HG02571 (cell line): ENCODE measurements around the gene EIF2B1.
"Not testable (repeated sequence)": the region's sequence is repeated elsewhere in the genome, so short reads cannot be mapped to it uniquely, and the experiment has no call there.

ENCODE experiments used
- ATAC-seq: cut with Tn5 transposase; IDR thresholded peaks from one replicate; pipeline ENCODE4 v1.9.1; 2021; ENCODE audit warnings: mild to moderate bottlenecking, moderate library complexity; ENCODE audit not compliant: unreplicated experiment

Gene EIF2B1

GRCh38 chr12:123621101-123621500 is 12.4 kb downstream of the EIF2B1 start:
- no peak for ATAC-seq

DNA sequence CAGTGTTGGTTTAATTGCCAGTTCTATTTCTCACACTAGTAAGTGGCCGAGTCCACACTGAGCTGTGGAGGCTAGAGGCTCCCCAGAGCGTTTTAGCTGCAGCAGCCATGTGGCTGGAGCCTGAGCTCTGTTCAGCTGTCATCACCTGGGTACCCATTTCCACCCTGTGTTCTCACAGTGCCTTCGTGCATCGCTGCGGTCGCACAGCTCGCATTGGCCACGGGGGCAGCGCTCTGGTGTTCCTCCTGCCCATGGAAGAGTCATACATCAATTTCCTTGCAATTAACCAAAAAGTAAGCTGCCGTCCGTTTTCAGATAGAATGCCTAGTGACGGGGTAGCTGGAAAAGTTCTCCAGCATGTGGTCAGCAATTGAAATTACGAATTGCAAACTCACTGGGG is 15.9 kb downstream of the EIF2B1 start:
- no peak for ATAC-seq

GRCh38 chr12:123617144-123617543 is 16.3 kb downstream of the EIF2B1 start:
- ATAC-seq, result no peak

DNA sequence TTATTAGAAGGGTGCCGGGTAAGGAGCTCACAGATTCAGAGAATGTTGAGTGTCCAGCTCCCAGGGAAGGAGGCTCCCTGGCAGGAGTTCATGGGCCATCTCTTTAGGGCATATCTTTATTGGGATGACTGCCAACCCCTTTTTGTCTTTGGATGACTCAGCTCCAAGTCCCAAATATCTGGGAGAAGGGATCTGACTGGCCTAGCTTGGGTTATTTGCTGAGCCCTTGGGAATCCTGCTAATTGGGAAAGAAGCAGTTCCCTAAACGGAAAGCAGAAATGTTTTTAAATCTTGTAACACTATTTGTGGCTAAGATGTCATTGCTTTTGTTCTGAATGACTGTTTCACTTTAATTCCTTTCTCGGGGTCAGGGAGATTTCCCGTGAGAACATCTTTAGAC is 19.0 kb downstream of the EIF2B1 start:
- no peak for ATAC-seq

DNA sequence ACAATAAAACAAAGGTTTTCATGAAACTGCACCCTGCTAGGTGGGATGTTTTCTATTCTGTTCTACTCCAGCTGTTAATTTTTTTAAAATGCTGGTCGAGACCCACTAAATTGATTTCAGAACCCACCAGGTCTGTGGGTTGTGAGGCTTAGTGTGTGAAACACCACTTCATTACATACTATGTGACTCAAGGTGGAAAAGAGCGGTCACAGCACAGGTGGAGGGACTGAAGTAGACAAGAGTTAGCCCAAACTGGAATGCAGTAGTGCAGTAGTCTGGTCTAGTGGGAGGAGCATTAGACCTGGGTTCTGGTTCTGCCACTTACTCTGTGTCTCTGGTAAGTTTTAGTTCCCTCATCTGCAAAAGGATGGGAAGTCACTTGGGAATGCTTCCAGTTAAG is 19.4 kb downstream of the EIF2B1 start:
- ATAC-seq, result no peak

GRCh38 chr12:123608182-123608581 is 25.3 kb downstream of the EIF2B1 start:
- ATAC-seq, result no peak

- ATAC-seq, result no peak
Observed at GRCh38 chr12:123607756-123608155, 25.7 kb downstream of the EIF2B1 start.

- not testable (repeated sequence) for ATAC-seq
Observed at GRCh38 chr12:123603495-123603894, 30.0 kb downstream of the EIF2B1 start.

DNA sequence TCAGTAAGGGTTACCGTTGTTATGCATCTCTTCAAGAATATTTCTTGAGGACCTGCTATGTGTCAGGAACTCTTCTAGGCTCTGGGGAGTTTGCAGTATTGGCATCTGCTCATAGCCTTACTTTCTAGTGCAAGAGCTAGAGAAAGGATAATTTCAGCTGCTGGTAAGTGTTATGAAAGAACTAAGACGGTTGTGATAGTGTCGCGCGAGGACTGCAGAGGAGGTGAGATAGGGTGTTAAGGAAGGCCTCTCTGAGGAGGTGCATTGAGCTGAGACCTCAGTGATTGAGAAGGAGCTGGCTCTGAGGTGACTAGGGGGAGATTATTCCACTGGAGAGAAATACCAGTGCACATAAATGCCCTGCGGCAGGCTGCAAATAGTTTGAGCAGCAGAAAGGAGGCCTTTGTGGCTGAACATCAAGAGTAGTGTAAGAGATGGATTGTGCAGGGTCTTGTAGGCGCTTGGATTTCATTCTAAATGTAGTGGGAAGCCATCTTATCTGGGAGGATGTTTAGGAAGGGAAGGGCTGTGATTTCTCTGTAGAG is 30.8 kb downstream of the EIF2B1 start:
- ATAC-seq, result no peak

GRCh38 chr12:123601602-123602489 is 31.6 kb downstream of the EIF2B1 start, which contains the start of gene DDX55:
DDX55 (plus strand) TSS chr12:123602099; CDS start chr12:123602149, 50 bp downstream.
- peak; percentile 84 for ATAC-seq

- ATAC-seq, result no peak
Observed at GRCh38 chr12:123599721-123600120, 33.8 kb downstream of the EIF2B1 start.

DNA sequence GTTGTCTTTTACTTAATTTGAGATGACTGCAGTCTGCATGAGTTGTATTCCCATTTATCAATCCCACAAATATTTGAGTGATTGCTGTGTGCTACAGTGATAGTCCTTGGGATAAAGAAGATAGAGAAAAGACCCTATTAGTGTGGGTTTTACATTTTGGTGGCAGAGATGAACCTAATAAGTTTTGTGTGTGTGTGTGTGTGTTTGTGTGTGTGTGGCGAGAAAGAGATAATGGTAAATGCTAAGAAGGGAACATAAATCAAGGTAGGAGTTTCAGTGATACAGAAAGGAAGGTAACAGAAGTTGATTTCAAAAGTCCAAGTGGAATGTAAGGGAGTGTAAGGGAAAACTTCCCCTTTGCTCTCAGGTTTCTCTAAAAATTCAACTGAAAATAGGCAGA is 34.2 kb downstream of the EIF2B1 start:
- ATAC-seq, result no peak

- no peak for ATAC-seq
Observed at GRCh38 chr12:123598522-123598921, 35.0 kb downstream of the EIF2B1 start.

DNA sequence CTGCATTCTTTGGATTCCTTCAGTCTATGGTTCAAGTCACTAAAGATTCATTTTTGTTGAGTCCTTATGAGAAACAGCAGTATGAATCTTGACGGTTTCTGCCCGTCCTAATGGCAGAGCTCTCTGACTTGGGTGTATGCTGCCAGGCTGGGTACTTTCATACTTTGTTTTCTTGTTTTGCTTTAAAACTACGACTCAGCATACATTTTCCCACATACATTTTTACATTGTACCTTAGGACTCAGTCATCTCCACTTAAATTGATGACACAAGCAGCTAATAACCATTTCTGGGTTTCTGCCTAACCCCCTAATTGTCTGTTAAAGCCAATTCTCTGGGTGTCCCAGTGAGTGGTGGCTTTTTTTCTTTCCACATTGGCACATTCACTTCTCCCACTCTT is 36.4 kb downstream of the EIF2B1 start:
- ATAC-seq, result no peak

DNA sequence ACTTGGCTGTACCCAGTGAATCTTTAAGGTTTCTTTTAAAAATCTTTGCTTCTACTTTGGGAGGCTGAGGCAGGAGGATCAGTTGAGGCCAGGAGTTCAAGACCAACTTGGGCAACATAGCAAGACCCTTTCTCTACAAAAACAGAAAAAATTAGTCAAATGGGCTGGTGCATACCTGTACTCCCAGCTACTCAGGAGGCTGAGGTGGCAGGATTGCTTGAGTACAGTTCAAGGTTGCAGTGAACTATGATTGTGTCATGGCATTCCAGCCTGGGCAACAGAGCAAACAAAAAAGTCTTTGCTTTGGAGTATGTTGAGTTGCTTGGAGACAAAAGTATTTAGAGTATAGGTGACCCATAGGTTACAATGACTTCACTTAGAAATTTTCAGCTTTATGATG is 37.8 kb downstream of the EIF2B1 start:
- no peak for ATAC-seq

DNA sequence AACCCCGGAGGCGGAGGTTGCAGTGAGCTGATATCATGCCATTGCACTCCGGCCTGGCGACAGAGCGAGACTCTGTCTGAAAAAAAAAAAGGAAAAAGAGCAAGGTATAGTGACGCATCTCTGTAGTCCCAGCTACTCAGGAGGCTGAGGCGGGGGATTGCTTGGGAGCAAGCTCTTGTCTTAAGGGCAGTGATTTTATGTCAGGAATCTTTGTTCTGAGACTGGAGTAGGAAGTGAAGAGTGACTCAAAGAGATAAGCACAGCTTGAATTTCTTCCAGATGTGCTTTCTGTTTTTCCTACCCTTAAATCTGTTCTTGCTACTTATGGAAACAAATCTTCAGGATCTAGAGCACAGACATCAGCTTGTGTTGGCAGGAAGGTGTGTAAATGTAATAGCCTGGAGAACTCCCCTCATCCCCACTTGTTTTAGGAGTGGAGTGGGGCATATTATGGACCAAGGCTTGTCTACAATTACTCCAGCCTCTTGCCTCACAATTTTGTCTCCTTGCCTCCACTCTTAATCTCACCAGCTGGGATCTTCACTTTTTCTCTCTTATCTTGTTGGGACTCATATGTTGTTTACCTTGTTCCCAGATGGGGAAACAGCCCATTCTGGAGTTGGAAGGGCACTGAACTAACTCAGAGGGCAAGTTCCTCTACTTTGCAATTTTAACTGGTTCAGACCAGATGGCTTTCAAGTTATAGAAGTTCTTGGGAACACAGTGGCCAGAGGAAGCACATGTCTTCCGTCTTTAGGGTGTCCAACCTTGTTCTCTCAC is 41.6 kb downstream of the EIF2B1 start:
- no peak for ATAC-seq

DNA sequence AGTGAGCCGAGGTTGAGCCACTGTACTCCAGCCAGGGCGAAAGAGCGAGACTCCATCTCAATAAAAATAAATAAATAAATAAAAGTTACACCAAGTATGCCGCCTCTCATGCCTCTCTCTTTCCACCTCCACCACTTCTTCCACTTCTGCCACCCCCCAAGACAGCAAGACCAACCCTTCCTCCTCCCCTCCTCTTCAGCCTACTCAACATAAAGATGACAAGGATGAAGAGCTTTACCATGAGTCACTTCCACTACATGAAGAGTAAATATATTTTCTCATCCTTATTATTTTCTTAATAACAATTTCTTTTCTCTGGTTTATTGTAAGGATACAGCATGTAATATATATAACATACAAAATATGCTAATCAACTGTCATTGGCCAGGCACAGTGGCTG is 52.7 kb downstream of the EIF2B1 start:
- ATAC-seq, result no peak

GRCh38 chr12:123578829-123579228 is 54.7 kb downstream of the EIF2B1 start:
- ATAC-seq, result not testable (repeated sequence)

DNA sequence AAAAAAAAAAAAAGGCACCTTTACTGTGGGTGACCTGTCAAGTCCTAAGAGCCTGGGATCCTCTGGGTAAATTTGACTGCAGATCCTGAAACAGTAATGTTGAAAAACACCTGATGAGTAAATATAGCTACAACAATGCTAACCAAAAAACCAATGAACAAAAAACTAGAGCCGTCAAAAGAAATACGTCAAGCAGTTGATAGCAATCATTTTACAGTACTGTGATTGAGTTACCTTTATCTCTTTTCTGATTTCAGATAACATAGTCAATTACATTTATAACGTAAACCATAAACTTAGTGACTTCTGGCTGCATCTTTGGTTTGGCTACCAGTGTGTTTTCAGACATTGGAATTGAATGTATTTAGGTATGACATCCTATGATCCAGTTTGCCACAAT is 55.2 kb downstream of the EIF2B1 start:
- no peak for ATAC-seq

- no peak for ATAC-seq
Observed at GRCh38 chr12:123576611-123577010, 56.9 kb downstream of the EIF2B1 start.

GRCh38 chr12:123573870-123574269 is 59.6 kb downstream of the EIF2B1 start:
- ATAC-seq, result no peak

DNA sequence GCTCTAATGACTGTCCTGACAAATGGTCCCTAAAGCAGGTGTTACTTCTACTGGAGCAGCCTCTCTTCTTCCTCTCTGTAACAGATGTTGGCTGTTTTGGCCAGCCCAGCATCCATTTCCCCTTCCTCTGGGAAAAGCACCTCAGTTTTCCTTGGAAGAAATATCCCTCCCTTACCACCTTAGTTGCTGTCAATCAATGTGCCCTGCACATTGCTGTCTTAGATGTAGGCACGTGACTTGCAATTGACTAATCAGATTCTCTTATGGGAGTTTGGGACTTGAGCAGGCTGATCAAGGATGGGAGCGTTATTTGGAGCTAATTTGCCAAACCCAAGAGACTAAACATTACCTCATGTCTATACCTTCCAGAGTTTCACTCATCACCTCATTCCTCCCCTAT is 61.1 kb downstream of the EIF2B1 start:
- ATAC-seq, result no peak
